ENCODE results near the gene SRSF8. TPM values are rescaled to one million over a fixed set of nuclear protein-coding genes. Genes with fewer than 3 reads are reported as not detected.

SRSF8 gene
- total RNA-seq, 4 donors from 2014 or later, result 24.3 to 70.6 (median 32.9) TPM

- intact Hi-C loops (cut with DNase I; ENCODE audit: low total_unique reads), result loop anchor here (5.0 kb wide), 1 partner anchor 84 kb away; no protein-coding TSS in a partner anchor
- TF ChIP-seq POLR2A (IDR thresholded peaks at IDR 0.05), result no peak
- no peak for TF ChIP-seq CTCF (IDR thresholded peaks at IDR 0.05)
- H3K27ac ChIP-seq, result peak overlapping the region; percentile 98 to 99
- no peaks in the 10 kb centered on the region for H3K9me3 ChIP-seq
- peaks cover 0 to 12% of the 10 kb centered on the region in 2 donors for H3K4me1 ChIP-seq
- H3K36me3 ChIP-seq, result no peaks in the 10 kb centered on the region
- H3K27me3 ChIP-seq, result no peaks in the 10 kb centered on the region
- peak overlapping the region; percentile 84 for H3K4me3 ChIP-seq
- peak in 1 of 2 donors; percentile 39 for DNase-seq
Observed at GRCh38 chr11:95067841-95068219, 1.1 kb downstream of the SRSF8 start.

GRCh38 chr11:95068549-95068948 is 1.8 kb downstream of the SRSF8 start:
- TF ChIP-seq POLR2A (IDR thresholded peaks at IDR 0.05) (peak; percentile 81 to 89), CTCF (IDR thresholded peaks at IDR 0.05) (peak in 1 of 4 experiments; percentile 20)
- H3K9me3 ChIP-seq, result no peaks in the 10 kb centered on the region
- no peaks in the 10 kb centered on the region for H3K27me3 ChIP-seq
- no peaks in the 10 kb centered on the region for H3K36me3 ChIP-seq
- peak overlapping the region; percentile 84 for H3K4me3 ChIP-seq
- peaks cover 0 to 12% of the 10 kb centered on the region in 2 donors for H3K4me1 ChIP-seq
- DNase-seq, result peak; percentile 72 to 89
- peak overlapping the region; percentile 98 to 99 for H3K27ac ChIP-seq
- intact Hi-C loops (cut with DNase I; ENCODE audit: low total_unique reads), result loop anchor here (5.0 kb wide), 1 partner anchor 84 kb away; no protein-coding TSS in a partner anchor

GRCh38 chr11:95070471-95070870 is 3.8 kb downstream of the SRSF8 start:
- no peak overlapping the region for H3K4me3 ChIP-seq
- DNase-seq, result no peak
- intact Hi-C loops (cut with DNase I; ENCODE audit: low total_unique reads), result no loop called here
- no peaks in the 10 kb centered on the region for H3K9me3 ChIP-seq
- H3K36me3 ChIP-seq, result no peaks in the 10 kb centered on the region
- no peak overlapping the region for H3K27ac ChIP-seq
- TF ChIP-seq CTCF (IDR thresholded peaks at IDR 0.05), result no peak
- TF ChIP-seq POLR2A (IDR thresholded peaks at IDR 0.05), result no peak
- no peaks in the 10 kb centered on the region for H3K27me3 ChIP-seq
- peaks cover 10 to 19% of the 10 kb centered on the region in 2 donors for H3K4me1 ChIP-seq

GRCh38 chr11:95072948-95073347 is 6.2 kb downstream of the SRSF8 start:
- Histone ChIP-seq H3K9me3 (no peaks in the 10 kb centered on the region), H3K4me1 (peaks cover 10 to 21% of the 10 kb centered on the region in 2 donors), H3K4me3 (no peak overlapping the region), H3K36me3 (no peaks in the 10 kb centered on the region), H3K27me3 (no peaks in the 10 kb centered on the region), H3K27ac (no peak overlapping the region)
- TF ChIP-seq CTCF (IDR thresholded peaks at IDR 0.05) (no peak), POLR2A (IDR thresholded peaks at IDR 0.05) (no peak)
- intact Hi-C loops (cut with DNase I; ENCODE audit: low total_unique reads), result no loop called here
- DNase-seq, result no peak

- no peak for TF ChIP-seq POLR2A (IDR thresholded peaks at IDR 0.05)
- TF ChIP-seq CTCF (IDR thresholded peaks at IDR 0.05), result no peak
- Histone ChIP-seq H3K4me1 (peaks cover 10 to 14% of the 10 kb centered on the region in 2 donors), H3K27me3 (no peaks in the 10 kb centered on the region), H3K9me3 (no peaks in the 10 kb centered on the region), H3K36me3 (no peaks in the 10 kb centered on the region), H3K4me3 (no peak overlapping the region), H3K27ac (peak overlapping the region; percentile 53)
- peak in 1 of 2 donors; percentile 55 for DNase-seq
- intact Hi-C loops (cut with DNase I; ENCODE audit: low total_unique reads), result no loop called here
Observed at GRCh38 chr11:95074792-95075563, 8.3 kb downstream of the SRSF8 start.

All from uterus (tissue), 4 donors.